K562 (cell line): Measurements from ENCODE around the gene NDUFV3. TPM values are rescaled to one million over a fixed set of nuclear protein-coding genes. Genes with fewer than 3 reads are reported as not detected.
"Not testable (repeated sequence)": the region's sequence is repeated elsewhere in the genome, so short reads cannot be mapped to it uniquely, and the experiment has no call there.

ENCODE experiments used
- ATAC-seq: fragments of 200-7000 bp; cut with Tn5 transposase; 3 replicates; pipeline ENCODE4 v1.9.1; 2020; ENCODE audit warnings: moderate library complexity
- BruUV-seq: library from RNA; stranded (reverse); fragments of 400-500 nt; replicated peaks from 2 replicates; lab custom pipeline; 2021; lab: Mats Ljungman, UMichigan
- CTCF ChIA-PET: fragments of 300-600 bp; formaldehyde crosslinking; extraction: SDS; loops from one replicate; lab custom pipeline; 2021; ENCODE audit warnings: low intra/inter-chr PET ratio; lab: Yijun Ruan, JAX
- POLR2A ChIA-PET: fragments of 300-600, 350-650 bp; sonication (Branson Sonifier 250); formaldehyde crosslinking; extraction: SDS; loops from one replicate; lab custom pipeline; 2021; ENCODE audit warnings: antibody characterized with exemption, inconsistent platforms; lab: Yijun Ruan, JAX
- DNase-seq, 4 experiments: peaks; one replicate each; pipeline versions ENCODE4 v3.0.0 to v3.0.0-alpha.2; 2011 to 2018; ENCODE audit warnings: low spot score in 3 of 4, mixed read lengths in 3 of 4; ENCODE audit errors: extremely low read depth in 1 of 4
- FAIRE-seq: peaks from 2 replicates; lab custom pipeline; 2011; peaks lifted over from hg19 to GRCh38; lab: Jason Lieb, UNC
- H2AFZ ChIP-seq: 2 replicates; pipeline ENCODE4 v1.6.0; 2011; ENCODE audit warnings: low read depth, low read length, control low read depth, inconsistent platforms
- H3K27ac ChIP-seq: fragments of 200-600 bp; 3 replicates; pipeline ENCODE4 v1.8.0; 2011; ENCODE audit warnings: low read depth, mild to moderate bottlenecking, control low read depth, inconsistent platforms, low read length, moderate library complexity, mixed read lengths; ENCODE audit errors: extremely low read depth
- H3K27me3 ChIP-seq, 2 experiments: fragments of 300-600 bp in 1 of 2; 2 replicates in 1 of 2; 3 replicates in 1 of 2; pipeline versions ENCODE4 v1.6.0 to v1.8.0; 2011; ENCODE audit warnings: inconsistent platforms in 2 of 2, low read length in 2 of 2, mild to moderate bottlenecking in 1 of 2, mixed read lengths in 1 of 2, moderate library complexity in 1 of 2; ENCODE audit not compliant: control insufficient read depth in 2 of 2, insufficient read depth in 2 of 2
- H3K36me3 ChIP-seq: fragments of 300-600 bp; 3 replicates; pipeline ENCODE4 v1.8.0; 2011; ENCODE audit warnings: mild to moderate bottlenecking, low read length, inconsistent platforms; ENCODE audit not compliant: control insufficient read depth, insufficient read depth
- H3K4me1 ChIP-seq, 2 experiments: fragments of 200-600 bp in 1 of 2; replicated peaks in 1 of 2; 2 replicates in 1 of 2; 3 replicates in 1 of 2; pipeline versions ENCODE4 v1.5.1 to v1.8.0; 2011; ENCODE audit warnings: inconsistent platforms in 2 of 2, low read length in 2 of 2, mild to moderate bottlenecking in 1 of 2, mixed read lengths in 1 of 2, moderate library complexity in 1 of 2; ENCODE audit not compliant: control insufficient read depth in 2 of 2, insufficient read depth in 2 of 2
- H3K4me2 ChIP-seq: 2 replicates; pipeline ENCODE4 v1.6.1; 2011; ENCODE audit warnings: low read length, control low read depth, inconsistent platforms, mixed read lengths; ENCODE audit not compliant: insufficient read depth
- H3K4me3 ChIP-seq: fragments of 200-600 bp; sonication (generic), shearing (Covaris generic); 2 replicates; pipeline ENCODE4 v1.5.1; 2016; ENCODE audit warnings: control low read depth, inconsistent platforms
- H3K79me2 ChIP-seq: fragments of 200-600 bp; 3 replicates; pipeline ENCODE4 v1.8.0; 2011; ENCODE audit warnings: low read length, inconsistent platforms; ENCODE audit not compliant: control insufficient read depth, insufficient read depth
- H3K9ac ChIP-seq, 2 experiments: 2 replicates each; pipeline versions ENCODE4 v1.6.0 to v1.6.1; 2011; ENCODE audit warnings: low read depth in 2 of 2, low read length in 2 of 2, control low read depth in 1 of 2, inconsistent platforms in 1 of 2, mild to moderate bottlenecking in 1 of 2, mixed read lengths in 1 of 2; ENCODE audit not compliant: insufficient read depth in 1 of 2
- H3K9me1 ChIP-seq: one replicate; pipeline ENCODE4 v1.6.0; 2011; ENCODE audit warnings: inconsistent platforms, mild to moderate bottlenecking, low read length, moderate library complexity; ENCODE audit not compliant: control insufficient read depth, insufficient read depth
- H3K9me3 ChIP-seq: replicated peaks from 2 replicates; pipeline ENCODE4 v1.5.1; 2011; ENCODE audit warnings: low read depth, low read length, inconsistent platforms; ENCODE audit not compliant: control insufficient read depth, insufficient read depth
- H4K20me1 ChIP-seq: replicated peaks from 2 replicates; pipeline ENCODE4 v1.6.1; 2011; ENCODE audit warnings: low read length, inconsistent platforms, mixed read lengths; ENCODE audit not compliant: control insufficient read depth, insufficient read depth
- LEF1 ChIP-seq: fragments of 450-650 bp; IDR thresholded peaks from 2 replicates; pipeline ENCODE4 v1.6.1; 2016; ENCODE audit warnings: mild to moderate bottlenecking
- POLR2G ChIP-seq: fragments of 200-400 bp; formaldehyde crosslinking; IDR thresholded peaks from 2 replicates; pipeline ENCODE4 v1.6.1; 2017; ENCODE audit warnings: low read depth, mild to moderate bottlenecking, antibody characterized with exemption, low read length, moderate library complexity
- RBFOX2 ChIP-seq: fragments of 200-400 bp; formaldehyde crosslinking; IDR thresholded peaks from 2 replicates; pipeline ENCODE4 v1.6.1; 2017; ENCODE audit warnings: low read depth, mild to moderate bottlenecking, low read length, moderate library complexity
- ZNF57 ChIP-seq: fragments of 450-650 bp; formaldehyde crosslinking; IDR thresholded peaks from 2 replicates; pipeline ENCODE4 v1.4.0; 2020; ENCODE audit warnings: mild to moderate bottlenecking, moderate library complexity
- WGBS: fragments of 100-300 bp; shearing (Covaris generic); methylation state at CpG from one replicate; pipeline ENCODE4 v1.1.6; 2016; ENCODE audit warnings: low coverage, mixed read lengths; ENCODE audit not compliant: insufficient coverage; ENCODE audit errors: missing lambda C conversion rate; 5-methylcytosine and 5-hydroxymethylcytosine counted together
- in situ Hi-C: fragments of 300-500 bp; cut with MboI; formaldehyde crosslinking; loops from 4 replicates; pipeline ENCODE4 v1.15.0; 2018; ENCODE audit warnings: inconsistent platforms, mixed read lengths
- intact Hi-C: fragments of 100-400 bp; cut with micrococcal nuclease; formaldehyde crosslinking; loops from 2 replicates; pipeline ENCODE4 v1.14.2; 2022
- polyA plus RNA-seq, 8 experiments: library from polyadenylated mRNA; depleted of rRNA in 4 of 8; stranded (reverse) in 5 of 8; unstranded in 3 of 8; fragments of >200 nt; fragmentation: Nextera tagmentation in 2 of 8; fragmentation: Illumina TruSeq in 1 of 8; extraction: Ambion mirVana in 2 of 8; extraction: Trizol in 1 of 8; gene quantifications; 2 replicates each; pipeline versions ENCODE4 v1.2.1 to v1.2.3, GENCODE V29; 2011 to 2014; ENCODE audit warnings: inconsistent platforms in 1 of 8, missing spikeins in 1 of 8
- total RNA-seq, 7 experiments: library from RNA; depleted of rRNA in 6 of 7; stranded (reverse); fragments of >200 nt in 6 of 7; fragmentation: Illumina TruSeq in 2 of 7; extraction: Trizol in 2 of 7; gene quantifications; 2 replicates each; pipeline versions ENCODE4 v1.2.1 to v1.2.3, GENCODE V29; 2011 to 2021; ENCODE audit warnings: low replicate concordance in 1 of 7

The NDUFV3 gene
- total and polyA plus RNA-seq, 9 of the 15 experiments (the other 6 are each of a cell fraction or from before 2014, with no cell fraction given): 19.1 to 87.8 (median 74.3) TPM

GRCh38 chr21:42868196-42868595 is 24.9 kb upstream of the NDUFV3 start:
- H2AFZ ChIP-seq: no peak overlapping the region
- ChIA-PET POLR2A (interaction anchor here (0.6 to 2.7 kb wide), 4 partner anchors 10 to 329 kb away, joined by 3 to 10 read pairs (median 4); partner anchors contain the start of gene WDR4), CTCF (no interaction called here)
- H3K9me1 ChIP-seq: no peaks in the 10 kb centered on the region
- 98% methylated on average over 10 of the region's 10 CpGs for WGBS
- peaks cover 90% of the 10 kb centered on the region for H3K79me2 ChIP-seq
- H3K4me3 ChIP-seq: no peak overlapping the region
- BruUV-seq: no TSS peak
- peaks cover 17% of the 10 kb centered on the region for H4K20me1 ChIP-seq
- intact Hi-C loops (no loop called here), in situ Hi-C loops (no loop called here)
- H3K27ac ChIP-seq: no peak overlapping the region
- DNase-seq: peak in 1 of 4 experiments; percentile 13
- no peak for ATAC-seq
- no peaks in the 10 kb centered on the region for H3K9me3 ChIP-seq
- peak overlapping the region in 1 of 2 experiments; percentile 32; a peak in 1 of 4 replicates for H3K9ac ChIP-seq
- H3K27me3 ChIP-seq: no peaks in the 10 kb centered on the region
- no peak for FAIRE-seq
- peaks cover 98% of the 10 kb centered on the region for H3K36me3 ChIP-seq
- peaks cover 0 to 18% of the 10 kb centered on the region in 2 experiments; a peak in 2 of 5 replicates for H3K4me1 ChIP-seq
- H3K4me2 ChIP-seq: no peak overlapping the region
- no peak for TF ChIP-seq ZNF57 (CRISPR knock-in tag)
- peak; percentile 33; the same call in 1 of the 2 replicates for TF ChIP-seq RBFOX2
- 0 out of 2 replicates have a peak, but pooled peaks have one; percentile 12 for TF ChIP-seq POLR2G
- TF ChIP-seq, all 486 proteins: peak for 2

- intact Hi-C loops (no loop called here), in situ Hi-C loops (no loop called here)
- H3K36me3 ChIP-seq: peaks cover 96% of the 10 kb centered on the region
- H4K20me1 ChIP-seq: peaks cover 2% of the 10 kb centered on the region; the same call in 1 of the 2 replicates
- H3K4me2 ChIP-seq: no peak overlapping the region
- no peak overlapping the region for H2AFZ ChIP-seq
- peak overlapping the region in 1 of 2 experiments; percentile 85; a peak in 2 of 4 replicates for H3K9ac ChIP-seq
- H3K4me1 ChIP-seq: peaks cover 0 to 10% of the 10 kb centered on the region in 2 experiments; a peak in 2 of 5 replicates
- no peak overlapping the region; the same call in 2 of the 3 replicates for H3K27ac ChIP-seq
- no peak for ATAC-seq
- POLR2A ChIA-PET: interaction anchor here (0.7 to 1.8 kb wide), 4 partner anchors 9 to 30 kb away, joined by 3 to 6 read pairs (median 4); partner anchors contain the start of gene NDUFV3
- H3K79me2 ChIP-seq: peaks cover 85% of the 10 kb centered on the region
- no peak for FAIRE-seq
- no TSS peak for BruUV-seq
- WGBS: 98% methylated on average over 7 of the region's 7 CpGs
- TF ChIP-seq LEF1: no peak
- peak; percentile 24; the same call in 1 of the 2 replicates for TF ChIP-seq POLR2G
- no peaks in the 10 kb centered on the region for H3K9me3 ChIP-seq
- H3K27me3 ChIP-seq: no peaks in the 10 kb centered on the region
- CTCF ChIA-PET: no interaction called here
- no peak overlapping the region for H3K4me3 ChIP-seq
- DNase-seq: peak in 2 of 4 experiments; percentile 11 to 19
- no peaks in the 10 kb centered on the region for H3K9me1 ChIP-seq
These were observed 20.0 kb upstream of the NDUFV3 start for GRCh38 chr21:42873096-42873495.

DNA sequence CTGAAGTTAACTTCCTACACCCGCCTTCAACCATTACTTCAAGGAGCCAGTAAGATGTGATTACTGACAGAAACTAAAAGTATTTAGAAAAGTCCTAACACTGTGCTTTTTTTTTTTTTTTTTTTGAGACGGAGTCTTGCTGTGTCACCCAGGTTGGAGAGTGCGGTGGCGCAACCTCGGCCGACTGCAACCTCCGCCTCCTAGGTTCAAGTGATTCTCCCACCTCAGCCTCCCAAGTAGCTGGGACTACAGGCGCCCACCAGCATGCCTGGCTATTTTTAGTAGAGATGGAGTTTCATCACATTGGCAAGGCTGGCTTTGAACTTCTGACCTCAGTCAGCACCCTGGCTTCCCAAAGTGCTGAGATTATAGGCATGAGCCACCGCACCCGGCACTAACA is 17.3 kb upstream of the NDUFV3 start:
- H3K9me1 ChIP-seq, H3K9ac ChIP-seq, H4K20me1 ChIP-seq, ATAC-seq, DNase-seq, in situ Hi-C loops, H3K9me3 ChIP-seq, BruUV-seq, H3K27me3 ChIP-seq, H3K4me2 ChIP-seq, FAIRE-seq, CTCF ChIA-PET, H3K4me3 ChIP-seq, H2AFZ ChIP-seq, H3K27ac ChIP-seq: not testable (repeated sequence)
- intact Hi-C loops: loop anchor here (5.0 kb wide), 2 partner anchors 46 to 96 kb away; partner anchors contain the start of gene PKNOX1
- peaks cover 75% of the 10 kb centered on the region for H3K36me3 ChIP-seq
- WGBS: 98% methylated on average over 4 of the region's 10 CpGs
- POLR2A ChIA-PET: interaction anchor here (0.6 kb wide), 1 partner anchor 10 kb away, joined by 4 read pairs; no protein-coding TSS in a partner anchor
- H3K4me1 ChIP-seq: peaks cover 0 to 11% of the 10 kb centered on the region in 2 experiments; a peak in 2 of 5 replicates
- peaks cover 87% of the 10 kb centered on the region for H3K79me2 ChIP-seq
